Activated CD4-positive, alpha-beta memory T cell treated with anti-CD3 and anti-CD28 coated beads for 36 hours (primary cell): ENCODE data around the gene OLR1. TPM values are rescaled to one million over a fixed set of nuclear protein-coding genes. Genes with fewer than 3 reads are reported as not detected.

ENCODE experiments used
- CTCF ChIA-PET: fragments of 350-600 bp; sonication (Branson Sonifier 250); formaldehyde crosslinking; loops from one replicate; lab custom pipeline; 2021; ENCODE audit warnings: antibody characterized with exemption, inconsistent platforms; lab: Charles Lee
- POLR2A ChIA-PET: fragments of 350-600 bp; sonication (Branson Sonifier 250); formaldehyde crosslinking; loops from one replicate; lab custom pipeline; 2021; ENCODE audit warnings: antibody characterized with exemption; lab: Charles Lee
- DNase-seq: peaks from one replicate; pipeline ENCODE4 v3.0.0-alpha.2; 2020
- H3K27ac Mint-ChIP-seq: one replicate; pipeline ENCODE4 v1.8.0; 2021; ENCODE audit warnings: mixed read lengths
- H3K27me3 Mint-ChIP-seq: one replicate; pipeline ENCODE4 v1.8.0; 2021; ENCODE audit warnings: mixed read lengths
- H3K36me3 Mint-ChIP-seq: one replicate; pipeline ENCODE4 v1.8.0; 2021; ENCODE audit warnings: mixed read lengths
- H3K4me1 Mint-ChIP-seq: one replicate; pipeline ENCODE4 v1.8.0; 2021; ENCODE audit warnings: low read depth, mixed read lengths
- H3K4me3 Mint-ChIP-seq: one replicate; pipeline ENCODE4 v1.8.0; 2021; ENCODE audit warnings: mild to moderate bottlenecking, mixed read lengths
- H3K9me3 Mint-ChIP-seq: one replicate; pipeline ENCODE4 v1.8.0; 2021; ENCODE audit warnings: mixed read lengths
- intact Hi-C: fragments of 100-400 bp; cut with micrococcal nuclease; formaldehyde crosslinking; loops from one replicate; pipeline ENCODE4 v1.15.1; 2023
- total RNA-seq, 2 experiments: library from RNA; stranded (reverse); gene quantifications; one replicate each; pipeline ENCODE4 v1.2.3, GENCODE V29; 2021

Gene OLR1
- total RNA-seq, 2 experiments from 2014 or later = not detected

DNA sequence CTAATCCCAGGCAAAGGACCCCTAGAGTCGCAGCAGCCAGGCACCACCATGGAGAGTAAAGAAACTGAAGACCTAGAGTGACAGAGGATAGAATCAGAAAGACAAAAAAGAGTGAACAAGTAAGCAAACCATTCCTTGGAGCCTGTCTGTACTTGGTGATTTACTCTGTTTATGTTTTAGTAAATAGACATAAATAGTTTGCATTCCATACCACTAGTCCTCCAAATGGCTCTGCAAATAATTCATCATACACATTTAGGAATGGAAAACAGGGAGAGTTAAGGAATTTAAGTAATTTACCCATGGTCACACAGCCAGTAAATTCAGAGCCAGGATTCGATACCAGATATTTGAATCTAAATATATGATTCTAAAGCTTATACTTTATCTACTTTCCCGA lies 2.8 kb downstream of the OLR1 start:
- ChIA-PET CTCF (interaction anchor here (1.0 kb wide), 1 partner anchor 16 kb away, joined by 8 read pairs; no protein-coding TSS in a partner anchor), POLR2A (interaction anchor here (0.7 kb wide), 1 partner anchor 238 kb away, joined by 3 read pairs; no protein-coding TSS in a partner anchor)

DNA sequence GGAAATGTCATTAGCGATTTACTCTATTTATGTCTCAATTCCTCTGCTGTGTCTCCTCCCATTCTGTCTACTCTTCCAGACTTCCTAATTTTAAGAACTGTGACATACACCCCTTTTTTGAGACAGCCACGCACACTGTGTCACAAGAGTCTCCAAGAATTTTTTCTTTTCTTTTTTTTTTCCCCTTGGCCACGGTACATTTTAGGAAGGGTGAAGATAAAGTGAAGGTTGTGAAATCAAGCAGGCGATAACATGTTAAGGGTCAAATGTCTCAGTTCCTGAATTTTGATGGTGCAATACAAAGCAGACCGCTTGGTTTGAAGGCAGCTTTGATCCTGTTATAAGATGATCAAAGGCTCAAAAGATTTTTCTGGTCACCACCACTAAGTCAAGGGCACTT lies 4.3 kb downstream of the OLR1 start:
- Mint-ChIP-seq H3K27me3 (peaks cover 10% of the 10 kb centered on the region), H3K9me3 (no peaks in the 10 kb centered on the region), H3K27ac (no peak overlapping the region), H3K36me3 (no peaks in the 10 kb centered on the region), H3K4me3 (no peak overlapping the region), H3K4me1 (no peaks in the 10 kb centered on the region)
- intact Hi-C loops = no loop called here
- CTCF ChIA-PET = no interaction called here
- POLR2A ChIA-PET = no interaction called here
- DNase-seq = no peak

More for the DNA sequence above, 2.8 kb downstream of the OLR1 start:
- Mint-ChIP-seq H3K4me1 (no peaks in the 10 kb centered on the region), H3K4me3 (no peak overlapping the region), H3K9me3 (no peaks in the 10 kb centered on the region), H3K27ac (no peak overlapping the region), H3K36me3 (no peaks in the 10 kb centered on the region), H3K27me3 (peaks cover 11% of the 10 kb centered on the region)
- intact Hi-C loops = no loop called here
- DNase-seq = no peak

DNA sequence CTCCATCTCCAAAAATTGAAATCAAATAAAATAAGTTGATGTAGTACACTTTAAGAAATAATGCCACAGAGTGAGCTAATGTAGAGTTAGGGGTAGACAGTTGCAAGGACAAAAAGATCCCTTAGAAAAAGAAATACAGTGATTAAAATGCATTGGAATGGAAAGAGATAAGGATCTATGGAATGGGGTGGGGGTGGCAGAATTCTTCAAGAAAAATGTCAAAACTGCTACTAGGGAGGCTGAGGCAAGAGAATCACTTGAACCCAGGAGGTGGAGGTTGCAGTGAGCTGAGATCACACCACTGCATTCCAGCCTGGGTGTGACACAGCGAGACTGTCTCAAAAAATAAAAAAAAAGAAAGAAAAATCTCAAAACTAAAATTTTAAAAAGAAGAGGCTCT lies 6.5 kb downstream of the OLR1 start:
- Mint-ChIP-seq H3K4me1 (no peaks in the 10 kb centered on the region), H3K4me3 (no peak overlapping the region), H3K27ac (no peak overlapping the region), H3K9me3 (no peaks in the 10 kb centered on the region), H3K36me3 (no peaks in the 10 kb centered on the region), H3K27me3 (peaks cover 2% of the 10 kb centered on the region)
- ChIA-PET POLR2A (no interaction called here), CTCF (interaction anchor here (1.4 kb wide), 1 partner anchor 12 kb away, joined by 3 read pairs; no protein-coding TSS in a partner anchor)
- no peak for DNase-seq
- intact Hi-C loops = no loop called here

DNA sequence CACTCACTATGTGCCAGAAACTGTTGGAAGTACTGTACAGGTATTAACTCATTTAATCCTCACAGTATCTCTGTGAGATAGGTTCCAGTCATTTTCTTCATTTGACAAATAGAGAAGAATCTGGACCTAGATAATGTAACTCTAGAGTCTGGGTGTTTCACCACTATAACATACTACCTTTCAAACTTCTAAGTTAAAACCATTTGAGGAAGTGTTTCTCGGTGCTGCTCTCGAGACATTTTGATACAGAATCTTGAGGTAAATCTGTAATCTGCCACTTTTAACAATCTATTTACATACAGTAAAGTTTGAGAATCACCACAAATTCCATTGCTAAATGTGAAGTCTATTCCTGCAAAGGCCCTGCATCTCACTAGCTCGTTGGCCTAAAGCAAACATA lies 8.8 kb downstream of the OLR1 start:
- ChIA-PET CTCF (no interaction called here), POLR2A (no interaction called here)
- Mint-ChIP-seq H3K27ac (no peak overlapping the region), H3K27me3 (peaks cover 4% of the 10 kb centered on the region), H3K9me3 (no peaks in the 10 kb centered on the region), H3K4me1 (no peaks in the 10 kb centered on the region), H3K36me3 (no peaks in the 10 kb centered on the region), H3K4me3 (no peak overlapping the region)
- DNase-seq = no peak
- intact Hi-C loops = no loop called here

DNA sequence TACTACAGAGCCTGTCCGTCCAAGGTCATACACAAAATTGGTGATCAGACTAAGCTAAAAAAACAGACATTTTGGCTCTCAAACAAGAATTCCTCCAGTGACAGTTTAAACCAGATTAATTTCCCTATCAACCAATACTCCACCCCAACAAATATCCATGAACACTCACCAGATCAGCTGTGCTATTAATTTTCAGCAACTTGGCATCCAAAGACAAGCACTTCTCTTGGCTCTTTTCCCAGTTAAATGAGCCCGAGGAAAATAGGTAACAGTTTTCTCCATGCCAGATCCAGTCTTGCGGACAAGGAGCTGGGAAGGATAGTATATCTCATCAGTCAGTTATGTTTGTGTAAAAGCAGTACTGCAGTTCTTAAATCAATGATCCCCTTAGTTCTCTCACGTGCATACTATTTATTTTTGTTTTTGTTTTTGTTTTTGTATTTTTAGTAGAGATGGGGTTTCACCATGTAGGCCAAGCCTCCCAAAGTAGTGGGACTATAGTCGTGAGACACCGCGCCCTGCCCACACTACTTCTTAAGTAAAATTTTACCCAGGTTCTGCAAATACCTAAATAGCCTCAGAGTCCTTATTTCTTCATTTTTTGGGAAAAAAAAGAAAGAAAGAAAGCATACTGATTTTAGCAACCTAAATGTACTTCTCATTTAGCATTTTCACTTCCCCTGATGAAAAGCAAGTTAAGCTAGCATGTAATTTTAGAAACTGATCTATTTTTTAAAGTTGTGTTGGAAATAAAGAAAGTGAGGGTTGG lies 11.1 kb downstream of the OLR1 start:
- DNase-seq = no peak
- Mint-ChIP-seq H3K4me1 (no peaks in the 10 kb centered on the region), H3K27me3 (peaks cover 6% of the 10 kb centered on the region), H3K36me3 (no peaks in the 10 kb centered on the region), H3K9me3 (no peaks in the 10 kb centered on the region), H3K4me3 (no peak overlapping the region), H3K27ac (no peak overlapping the region)
- intact Hi-C loops = no loop called here
- ChIA-PET POLR2A (interaction anchor here (0.5 kb wide), 1 partner anchor 30 kb away, joined by 3 read pairs; no protein-coding TSS in a partner anchor), CTCF (interaction anchor here (1.0 to 1.9 kb wide), 2 partner anchors 8 to 29 kb away, joined by 3 to 6 read pairs; no protein-coding TSS in a partner anchor)

DNA sequence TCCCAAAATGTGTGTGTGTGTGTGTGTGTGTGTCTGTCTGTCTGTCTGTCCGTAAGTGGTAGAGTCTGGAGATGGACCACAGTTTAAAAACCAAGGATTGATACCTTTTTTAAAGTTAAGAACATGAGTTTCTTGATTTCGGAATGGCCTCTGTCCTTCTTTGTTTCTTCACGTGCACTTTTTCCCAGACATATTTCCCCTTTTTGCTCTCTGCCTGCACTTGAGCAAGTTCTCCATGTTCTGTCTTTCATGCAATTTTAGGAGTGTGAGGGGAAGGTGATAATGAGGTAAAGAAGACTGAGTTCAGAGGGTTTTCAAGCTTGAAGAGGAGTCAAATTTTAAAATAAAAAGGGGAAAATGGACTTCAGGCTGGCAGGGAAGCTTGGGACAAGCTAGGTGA lies 12.7 kb downstream of the OLR1 start:
- no peak overlapping the region for H3K4me3 Mint-ChIP-seq
- CTCF ChIA-PET = no interaction called here
- H3K36me3 Mint-ChIP-seq = no peaks in the 10 kb centered on the region
- peaks cover under 1% of the 10 kb centered on the region for H3K4me1 Mint-ChIP-seq
- POLR2A ChIA-PET = no interaction called here
- intact Hi-C loops = no loop called here
- no peaks in the 10 kb centered on the region for H3K9me3 Mint-ChIP-seq
- no peak overlapping the region for H3K27ac Mint-ChIP-seq
- no peak for DNase-seq
- H3K27me3 Mint-ChIP-seq = peaks cover 8% of the 10 kb centered on the region

DNA sequence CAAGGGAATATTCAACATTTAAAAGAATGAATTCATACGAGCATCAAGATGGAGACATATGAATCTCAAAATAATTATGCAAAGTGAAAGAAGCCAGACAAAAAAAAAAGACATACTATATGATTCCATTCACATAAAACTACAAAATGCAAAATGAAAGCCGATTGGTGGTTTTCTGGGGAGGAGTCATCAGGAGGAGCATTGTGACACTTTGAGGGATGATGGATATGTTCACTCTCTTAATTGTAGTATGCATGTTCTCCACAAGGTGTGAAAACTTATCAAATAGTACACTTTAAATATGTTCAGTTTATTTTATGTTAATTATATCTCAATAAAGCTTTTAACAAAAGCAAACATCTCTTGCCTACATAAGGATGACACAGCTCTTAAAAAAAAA lies 13.5 kb downstream of the OLR1 start:
- intact Hi-C loops = no loop called here
- CTCF ChIA-PET = no interaction called here
- POLR2A ChIA-PET = no interaction called here
- Mint-ChIP-seq H3K9me3 (no peaks in the 10 kb centered on the region), H3K36me3 (no peaks in the 10 kb centered on the region), H3K27me3 (peaks cover 16% of the 10 kb centered on the region), H3K27ac (no peak overlapping the region), H3K4me3 (no peak overlapping the region), H3K4me1 (peaks cover 6% of the 10 kb centered on the region)
- DNase-seq = no peak

DNA sequence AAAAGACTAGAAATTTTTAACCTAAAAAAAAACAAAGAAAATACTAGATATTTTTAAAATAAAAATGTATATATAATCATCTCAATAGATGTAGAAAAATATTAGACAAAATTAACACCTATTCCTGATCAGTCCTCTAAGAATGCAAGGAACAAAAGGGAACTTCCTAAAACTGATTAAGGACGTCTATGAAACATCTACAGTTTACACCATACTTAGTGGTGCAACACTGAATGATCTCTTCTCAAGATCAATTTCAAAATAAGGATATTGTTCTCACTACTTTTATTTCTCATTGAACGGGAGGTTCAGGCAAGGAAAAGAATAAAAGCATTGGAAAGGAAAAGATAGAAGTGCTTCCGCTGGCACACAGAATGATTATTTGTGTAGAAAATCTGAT lies 16.0 kb downstream of the OLR1 start:
- intact Hi-C loops = no loop called here
- peaks cover 22% of the 10 kb centered on the region for H3K27me3 Mint-ChIP-seq
- DNase-seq = no peak
- H3K9me3 Mint-ChIP-seq = no peaks in the 10 kb centered on the region
- no peak overlapping the region for H3K27ac Mint-ChIP-seq
- H3K36me3 Mint-ChIP-seq = no peaks in the 10 kb centered on the region
- ChIA-PET POLR2A (no interaction called here), CTCF (interaction anchor here (0.6 to 1.9 kb wide), 3 partner anchors 34 to 1033 kb away, joined by 3 to 6 read pairs (median 4); no protein-coding TSS in a partner anchor)
- peaks cover 9% of the 10 kb centered on the region for H3K4me1 Mint-ChIP-seq
- no peak overlapping the region for H3K4me3 Mint-ChIP-seq

DNA sequence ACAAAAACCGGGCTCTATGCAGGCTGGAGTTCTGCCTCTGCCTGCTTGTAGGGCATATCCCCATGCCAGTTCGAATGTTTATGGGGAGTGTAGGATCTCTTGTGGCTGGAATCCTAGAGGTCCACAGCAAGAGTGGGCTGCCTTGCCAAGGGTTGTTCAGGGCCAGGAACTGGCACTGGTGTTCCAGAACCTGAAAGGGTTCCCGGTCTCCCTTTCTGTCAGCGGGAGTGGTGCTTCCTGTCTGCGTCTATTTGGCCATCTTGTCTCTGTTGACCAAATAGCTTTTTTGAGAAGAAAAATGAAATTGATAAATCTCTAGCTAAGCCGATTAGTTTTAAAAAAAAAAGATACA lies 17.8 kb downstream of the OLR1 start:
- H3K9me3 Mint-ChIP-seq = no peaks in the 10 kb centered on the region
- no peaks in the 10 kb centered on the region for H3K36me3 Mint-ChIP-seq
- no peak overlapping the region for H3K27ac Mint-ChIP-seq
- POLR2A ChIA-PET = no interaction called here
- CTCF ChIA-PET = interaction anchor here (0.6 to 1.1 kb wide), 7 partner anchors 10 to 620 kb away, joined by 3 to 5 read pairs (median 3); no protein-coding TSS in a partner anchor
- peaks cover 24% of the 10 kb centered on the region for H3K27me3 Mint-ChIP-seq
- peaks cover 9% of the 10 kb centered on the region for H3K4me1 Mint-ChIP-seq
- DNase-seq = no peak
- intact Hi-C loops = no loop called here
- H3K4me3 Mint-ChIP-seq = peak overlapping the region; percentile 81

DNA sequence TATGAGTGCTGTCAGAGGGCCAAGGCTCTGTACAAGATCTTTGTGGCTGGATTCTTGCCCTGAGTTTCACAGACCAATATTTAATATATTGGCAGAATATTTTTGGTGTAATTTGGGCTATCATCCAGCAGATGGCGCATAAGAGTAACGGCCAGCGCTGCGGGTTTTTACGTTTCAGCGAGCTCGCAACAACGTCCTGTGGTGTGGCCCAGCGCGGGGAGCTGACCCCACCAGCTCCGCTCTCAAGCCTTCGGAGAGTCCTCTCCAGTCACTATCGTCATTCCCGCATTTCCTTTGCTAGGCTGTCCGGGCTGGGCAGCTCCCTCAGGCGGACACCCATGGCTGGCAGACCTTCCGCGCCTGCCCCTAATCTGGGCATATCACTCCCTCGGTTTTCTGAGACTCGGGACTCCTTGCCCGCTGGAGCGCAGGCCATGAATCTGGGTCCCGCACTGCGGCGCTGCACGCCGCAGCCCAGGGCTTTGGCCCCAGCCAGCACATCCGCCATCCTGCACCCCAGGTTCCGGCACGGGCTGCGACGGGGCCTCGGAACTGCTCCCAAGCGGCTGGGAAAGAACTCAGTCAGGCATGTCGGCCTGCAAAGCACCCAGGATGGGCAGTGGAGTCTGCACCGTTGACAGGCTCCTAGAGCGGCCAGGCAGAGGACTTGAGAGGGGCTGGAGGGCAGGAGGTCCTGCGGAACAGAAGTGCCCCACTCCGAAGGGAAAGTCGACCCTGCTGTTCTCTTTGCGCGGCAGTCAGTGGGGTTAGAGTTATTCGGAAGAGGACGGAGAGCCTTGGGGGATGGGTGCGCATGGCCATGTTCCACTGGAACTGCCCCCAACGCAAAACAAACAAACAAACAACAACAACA lies 18.4 kb downstream of the OLR1 start:
- H3K36me3 Mint-ChIP-seq = no peaks in the 10 kb centered on the region
- peaks cover 26% of the 10 kb centered on the region for H3K27me3 Mint-ChIP-seq
- H3K9me3 Mint-ChIP-seq = no peaks in the 10 kb centered on the region
- DNase-seq = peak; percentile 62
- ChIA-PET POLR2A (no interaction called here), CTCF (interaction anchor here (0.6 to 2.5 kb wide), 38 partner anchors 8 to 621 kb away, joined by 3 to 20 read pairs (median 4); partner anchors contain the start of genes CLEC12B and OLR1)
- H3K4me1 Mint-ChIP-seq = peaks cover 12% of the 10 kb centered on the region
- H3K4me3 Mint-ChIP-seq = peak overlapping the region; percentile 81
- H3K27ac Mint-ChIP-seq = no peak overlapping the region
- intact Hi-C loops = loop anchor here (1.0 to 2.0 kb wide), 4 partner anchors 37 to 409 kb away; partner anchors contain the start of gene GABARAPL1

DNA sequence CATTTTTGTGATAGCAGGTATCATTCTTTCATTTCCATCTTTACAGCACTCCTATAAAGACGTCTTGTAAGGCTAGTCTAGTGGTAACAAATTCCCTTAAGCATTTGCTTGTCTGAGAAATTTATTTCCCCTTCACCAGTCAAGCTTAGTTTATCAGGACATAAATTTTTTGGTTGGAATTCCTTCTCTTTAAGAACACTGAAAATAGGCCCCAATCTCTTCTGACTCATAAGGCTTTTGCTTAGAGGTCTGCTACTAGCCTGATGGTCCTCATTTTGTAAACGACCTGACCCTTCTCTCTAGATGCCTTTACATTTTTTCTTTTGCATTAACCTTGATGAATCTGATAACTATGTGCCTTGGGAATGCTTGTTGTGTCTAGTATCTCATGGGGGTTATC lies 20.3 kb downstream of the OLR1 start:
- no peak overlapping the region for H3K27ac Mint-ChIP-seq
- DNase-seq = no peak

More for the DNA sequence above, 20.3 kb downstream of the OLR1 start:
- Mint-ChIP-seq H3K4me1 (peaks cover 19% of the 10 kb centered on the region), H3K4me3 (no peak overlapping the region), H3K36me3 (no peaks in the 10 kb centered on the region), H3K9me3 (no peaks in the 10 kb centered on the region), H3K27me3 (peaks cover 24% of the 10 kb centered on the region)
- intact Hi-C loops = loop anchor here (2.0 kb wide), 2 partner anchors 61 to 389 kb away; partner anchors contain the start of gene GABARAPL1
- ChIA-PET POLR2A (no interaction called here), CTCF (interaction anchor here (1.6 to 2.5 kb wide), 3 partner anchors 9 to 84 kb away, joined by 5 to 10 read pairs (median 10); no protein-coding TSS in a partner anchor)
